ENCODE data around the gene DPPA5. TPM values are rescaled to one million over a fixed set of nuclear protein-coding genes. Genes with fewer than 3 reads are reported as not detected.

Gene DPPA5
- polyA plus RNA-seq, 1 donor (not counting 4 experiments of a cell fraction or from before 2014, with no cell fraction given), result not detected

DNA sequence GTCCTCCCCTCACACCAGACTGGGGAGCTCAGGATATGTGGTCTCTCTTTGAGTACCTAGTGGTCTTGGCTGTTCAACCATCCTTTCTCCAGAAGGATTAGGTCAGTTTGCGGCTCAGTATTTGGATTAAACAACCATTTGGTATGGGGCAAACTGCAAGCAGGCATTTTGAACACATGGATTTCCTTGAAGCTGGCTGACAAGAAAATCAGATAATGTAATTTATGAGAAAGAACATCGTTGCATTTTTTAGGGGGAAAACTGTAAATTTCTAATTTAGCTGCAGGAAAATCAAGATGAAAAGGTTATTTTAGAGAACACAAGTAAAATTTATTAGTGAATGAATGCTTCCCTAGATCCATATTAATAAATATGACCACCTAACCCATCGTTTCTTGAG is 25.3 kb downstream of the DPPA5 start:
- Histone ChIP-seq H3K4me1 (ENCODE audit: control insufficient read depth, extremely low read depth, insufficient read depth, low read length) (no peaks in the 10 kb centered on the region), H3K9me1 (ENCODE audit: control insufficient read depth, extremely low read depth, insufficient read depth, low read length) (no peaks in the 10 kb centered on the region), H3K4me3 (ENCODE audit: control insufficient read depth in 2 of 3, extremely low read depth in 1 of 3, insufficient read depth in 2 of 3, low read depth in 1 of 3, low read length in 3 of 3) (no peak overlapping the region), H3K4me2 (ENCODE audit: control insufficient read depth, extremely low read depth, insufficient read depth, low read depth, low read length) (no peak overlapping the region), H3K9me3 (ENCODE audit: control insufficient read depth, low read depth, low read length) (no peaks in the 10 kb centered on the region), H2AFZ (ENCODE audit: control insufficient read depth, low read length) (no peak overlapping the region), H3K79me2 (ENCODE audit: control insufficient read depth, insufficient read depth, low read length) (no peaks in the 10 kb centered on the region), H3K27ac (ENCODE audit: control insufficient read depth, insufficient read depth, low read length) (no peak overlapping the region), H4K20me1 (ENCODE audit: control insufficient read depth, extremely low read depth, insufficient read depth, low read length) (no peaks in the 10 kb centered on the region), H3K27me3 (ENCODE audit: control insufficient read depth, extremely low read depth, insufficient read depth, low read length) (peaks cover 3% of the 10 kb centered on the region), H3K36me3 (ENCODE audit: control insufficient read depth in 2 of 2, extremely low read depth in 1 of 2, insufficient read depth in 2 of 2, low read length in 2 of 2) (no peaks in the 10 kb centered on the region), H3K9ac (ENCODE audit: control insufficient read depth, extremely low read depth, insufficient read depth, low read length) (no peak overlapping the region)
- TF ChIP-seq, protein P1, sequence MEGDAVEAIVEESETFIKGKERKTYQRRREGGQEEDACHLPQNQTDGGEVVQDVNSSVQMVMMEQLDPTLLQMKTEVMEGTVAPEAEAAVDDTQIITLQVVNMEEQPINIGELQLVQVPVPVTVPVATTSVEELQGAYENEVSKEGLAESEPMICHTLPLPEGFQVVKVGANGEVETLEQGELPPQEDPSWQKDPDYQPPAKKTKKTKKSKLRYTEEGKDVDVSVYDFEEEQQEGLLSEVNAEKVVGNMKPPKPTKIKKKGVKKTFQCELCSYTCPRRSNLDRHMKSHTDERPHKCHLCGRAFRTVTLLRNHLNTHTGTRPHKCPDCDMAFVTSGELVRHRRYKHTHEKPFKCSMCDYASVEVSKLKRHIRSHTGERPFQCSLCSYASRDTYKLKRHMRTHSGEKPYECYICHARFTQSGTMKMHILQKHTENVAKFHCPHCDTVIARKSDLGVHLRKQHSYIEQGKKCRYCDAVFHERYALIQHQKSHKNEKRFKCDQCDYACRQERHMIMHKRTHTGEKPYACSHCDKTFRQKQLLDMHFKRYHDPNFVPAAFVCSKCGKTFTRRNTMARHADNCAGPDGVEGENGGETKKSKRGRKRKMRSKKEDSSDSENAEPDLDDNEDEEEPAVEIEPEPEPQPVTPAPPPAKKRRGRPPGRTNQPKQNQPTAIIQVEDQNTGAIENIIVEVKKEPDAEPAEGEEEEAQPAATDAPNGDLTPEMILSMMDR (optimal IDR thresholded peaks at IDR 0.05 in 1 of 3, IDR thresholded peaks at IDR 0.05 in 1 of 3, conservative IDR thresholded peaks at IDR 0.05 in 1 of 3; ENCODE audit: extremely low read depth in 1 of 3, insufficient read depth in 2 of 3, low read length in 3 of 3), result no peak
- no peak for TF ChIP-seq EZH2 (IDR thresholded peaks at IDR 0.05; ENCODE audit: low read length)
- FAIRE-seq, result no peak
- dilution Hi-C loops (cut with MboI; ENCODE audit: extremely low pct_ligation_motif_present, low sequenced_read_pairs), result no loop called here
- no peak for DNase-seq (ENCODE audit: low read depth, low spot score)

DNA sequence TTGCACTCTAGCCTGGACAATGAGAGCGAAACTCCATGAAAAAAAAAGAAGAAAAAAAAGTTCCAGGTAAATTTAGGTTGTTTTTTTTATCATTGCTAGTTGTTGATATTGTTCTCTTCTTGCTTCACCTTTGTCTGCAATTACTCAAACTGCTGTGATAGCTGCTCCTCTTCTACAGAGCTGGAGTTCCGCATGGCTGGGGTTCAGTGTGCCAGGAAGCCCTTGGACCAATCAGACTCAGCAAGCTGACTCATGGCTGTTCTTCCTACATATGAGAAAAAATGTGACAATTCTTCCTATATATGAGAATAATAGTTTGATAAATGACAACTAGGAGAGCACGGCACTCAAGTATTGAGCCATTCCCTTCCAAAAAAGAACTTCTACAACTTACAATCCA is 28.4 kb downstream of the DPPA5 start:
- Histone ChIP-seq H3K4me1 (ENCODE audit: control insufficient read depth, extremely low read depth, insufficient read depth, low read length) (no peaks in the 10 kb centered on the region), H3K27me3 (ENCODE audit: control insufficient read depth, extremely low read depth, insufficient read depth, low read length) (no peaks in the 10 kb centered on the region), H3K36me3 (ENCODE audit: control insufficient read depth in 2 of 2, extremely low read depth in 1 of 2, insufficient read depth in 2 of 2, low read length in 2 of 2) (no peaks in the 10 kb centered on the region), H3K9me1 (ENCODE audit: control insufficient read depth, extremely low read depth, insufficient read depth, low read length) (no peaks in the 10 kb centered on the region), H2AFZ (ENCODE audit: control insufficient read depth, low read length) (no peak overlapping the region), H3K4me2 (ENCODE audit: control insufficient read depth, extremely low read depth, insufficient read depth, low read depth, low read length) (no peak overlapping the region), H4K20me1 (ENCODE audit: control insufficient read depth, extremely low read depth, insufficient read depth, low read length) (no peaks in the 10 kb centered on the region), H3K9ac (ENCODE audit: control insufficient read depth, extremely low read depth, insufficient read depth, low read length) (no peak overlapping the region), H3K4me3 (ENCODE audit: control insufficient read depth in 2 of 3, extremely low read depth in 1 of 3, insufficient read depth in 2 of 3, low read depth in 1 of 3, low read length in 3 of 3) (no peak overlapping the region), H3K27ac (ENCODE audit: control insufficient read depth, insufficient read depth, low read length) (no peak overlapping the region), H3K9me3 (ENCODE audit: control insufficient read depth, low read depth, low read length) (no peaks in the 10 kb centered on the region), H3K79me2 (ENCODE audit: control insufficient read depth, insufficient read depth, low read length) (no peaks in the 10 kb centered on the region)
- dilution Hi-C loops (cut with MboI; ENCODE audit: extremely low pct_ligation_motif_present, low sequenced_read_pairs), result no loop called here
- FAIRE-seq, result no peak
- no peak for TF ChIP-seq EZH2 (IDR thresholded peaks at IDR 0.05; ENCODE audit: low read length)
- TF ChIP-seq, protein P1 (optimal IDR thresholded peaks at IDR 0.05 in 1 of 3, IDR thresholded peaks at IDR 0.05 in 1 of 3, conservative IDR thresholded peaks at IDR 0.05 in 1 of 3; ENCODE audit: extremely low read depth in 1 of 3, insufficient read depth in 2 of 3, low read length in 3 of 3), result no peak
- no peak for DNase-seq (ENCODE audit: low read depth, low spot score)

Data from keratinocyte (primary cell).